Esophagus squamous epithelium (tissue), 4 donors: ENCODE data around the gene RPL35.

Source experiments
- POLR2A ChIP-seq, 4 donors: fragments of 450-650 bp; IDR thresholded peaks; one replicate each; pipeline ENCODE4 v1.6.1; 2017; ENCODE audit warnings: antibody characterized with exemption in 4 of 4, mild to moderate bottlenecking in 4 of 4, moderate library complexity in 3 of 4
- TF ChIP-seq, protein P1 (sequence below), 6 experiments: fragments of 450-650 bp in 4 of 6; fragments of 200-600 bp in 2 of 6; sonication (generic) in 2 of 6; IDR thresholded peaks; one replicate each; pipeline ENCODE4 v1.5.1; 2016 to 2019; ENCODE audit warnings: antibody characterized with exemption in 6 of 6, mild to moderate bottlenecking in 4 of 6, moderate library complexity in 4 of 6

DNA sequence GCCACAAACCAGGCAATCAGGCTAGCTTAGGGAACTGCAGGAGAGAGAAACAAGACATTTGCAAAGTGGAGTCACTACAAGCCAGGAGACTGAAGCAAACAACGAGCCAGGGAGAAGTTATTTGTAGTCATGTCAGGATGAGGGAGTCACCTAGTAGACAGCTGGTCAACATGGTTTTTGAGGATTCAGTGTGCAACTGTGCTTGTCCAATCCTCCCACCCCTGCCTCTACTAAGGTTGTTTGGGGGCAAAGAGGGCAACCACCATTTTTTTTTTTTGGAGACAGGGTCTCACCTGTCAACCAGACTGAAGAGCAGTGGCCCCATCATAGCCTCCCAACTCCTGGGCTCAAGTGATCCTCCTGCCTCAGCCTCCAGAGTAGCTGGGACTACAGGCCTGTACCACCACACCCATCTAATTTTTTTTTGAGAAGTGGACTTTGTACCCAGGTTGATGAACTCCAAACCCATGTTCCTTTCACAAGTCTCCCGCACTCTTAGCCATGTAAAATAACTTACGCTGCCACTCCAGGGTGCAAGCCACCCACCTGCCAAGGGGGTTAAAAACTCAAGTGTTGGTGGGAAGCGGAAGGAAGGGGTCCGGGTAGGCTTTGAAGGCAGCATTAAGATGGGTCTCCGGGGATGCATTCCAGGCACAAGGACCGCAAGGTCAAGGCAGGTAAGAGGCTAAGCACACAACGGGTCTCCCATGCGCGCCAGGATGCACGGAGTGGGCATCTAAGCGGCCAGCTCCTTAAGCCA, 995 bp downstream of the RPL35 start:
- TF ChIP-seq, protein P1, sequence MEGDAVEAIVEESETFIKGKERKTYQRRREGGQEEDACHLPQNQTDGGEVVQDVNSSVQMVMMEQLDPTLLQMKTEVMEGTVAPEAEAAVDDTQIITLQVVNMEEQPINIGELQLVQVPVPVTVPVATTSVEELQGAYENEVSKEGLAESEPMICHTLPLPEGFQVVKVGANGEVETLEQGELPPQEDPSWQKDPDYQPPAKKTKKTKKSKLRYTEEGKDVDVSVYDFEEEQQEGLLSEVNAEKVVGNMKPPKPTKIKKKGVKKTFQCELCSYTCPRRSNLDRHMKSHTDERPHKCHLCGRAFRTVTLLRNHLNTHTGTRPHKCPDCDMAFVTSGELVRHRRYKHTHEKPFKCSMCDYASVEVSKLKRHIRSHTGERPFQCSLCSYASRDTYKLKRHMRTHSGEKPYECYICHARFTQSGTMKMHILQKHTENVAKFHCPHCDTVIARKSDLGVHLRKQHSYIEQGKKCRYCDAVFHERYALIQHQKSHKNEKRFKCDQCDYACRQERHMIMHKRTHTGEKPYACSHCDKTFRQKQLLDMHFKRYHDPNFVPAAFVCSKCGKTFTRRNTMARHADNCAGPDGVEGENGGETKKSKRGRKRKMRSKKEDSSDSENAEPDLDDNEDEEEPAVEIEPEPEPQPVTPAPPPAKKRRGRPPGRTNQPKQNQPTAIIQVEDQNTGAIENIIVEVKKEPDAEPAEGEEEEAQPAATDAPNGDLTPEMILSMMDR (IDR thresholded peaks at IDR 0.05), result no peak
- TF ChIP-seq POLR2A (IDR thresholded peaks at IDR 0.05), result no peak
